GM23338 (cell line): ENCODE data around the gene ORAI3. TPM values are rescaled to one million over a fixed set of nuclear protein-coding genes. Genes with fewer than 3 reads are reported as not detected.

Experiments used
- ATAC-seq: fragments of 200-7000 bp; cut with Tn5 transposase; 3 replicates; pipeline ENCODE4 v1.9.1; 2020
- DNase-seq: peaks from one replicate; pipeline ENCODE4 v3.0.0-alpha.2; 2015; ENCODE audit warnings: low spot score
- H2AFZ ChIP-seq: fragments of 200-600 bp; sonication (generic); 2 replicates; pipeline ENCODE4 v1.8.0; 2016; ENCODE audit warnings: antibody characterized with exemption, mild to moderate bottlenecking, moderate library complexity
- H3F3A ChIP-seq: fragments of 200-600 bp; sonication (generic); replicated peaks from 2 replicates; pipeline ENCODE4 v1.8.0; 2017; ENCODE audit warnings: antibody characterized with exemption, mixed run types, low read depth
- H3K27ac ChIP-seq: fragments of 200-600 bp; sonication (generic); 2 replicates; pipeline ENCODE4 v1.6.1; 2016; ENCODE audit warnings: low read depth
- H3K27me3 ChIP-seq: fragments of 200-600 bp; sonication (generic); 2 replicates; pipeline ENCODE4 v1.8.0; 2016; ENCODE audit warnings: mild to moderate bottlenecking, mixed run types, moderate library complexity; ENCODE audit not compliant: insufficient read depth
- H3K36me3 ChIP-seq: fragments of 200-600 bp; sonication (generic); 2 replicates; pipeline ENCODE4 v1.8.0; 2016; ENCODE audit warnings: mild to moderate bottlenecking; ENCODE audit not compliant: insufficient read depth
- H3K4me1 ChIP-seq: fragments of 200-600 bp; sonication (generic); 2 replicates; pipeline ENCODE4 v1.8.0; 2016; ENCODE audit warnings: mild to moderate bottlenecking, moderate library complexity; ENCODE audit not compliant: insufficient read depth
- H3K4me2 ChIP-seq: fragments of 200-600 bp; sonication (generic); 2 replicates; pipeline ENCODE4 v1.7.1; 2017; ENCODE audit warnings: mixed run types
- H3K4me3 ChIP-seq: fragments of 200-600 bp; sonication (generic); 2 replicates; pipeline ENCODE4 v1.6.1; 2016; ENCODE audit warnings: mixed run types
- H3K79me2 ChIP-seq: fragments of 200-600 bp; sonication (generic); replicated peaks from 2 replicates; pipeline ENCODE4 v1.8.0; 2017; ENCODE audit warnings: mild to moderate bottlenecking; ENCODE audit not compliant: insufficient read depth
- H3K9me2 ChIP-seq: fragments of 200-600 bp; sonication (generic); 2 replicates; pipeline ENCODE4 v1.8.0; 2017; ENCODE audit not compliant: insufficient read depth
- H4K20me1 ChIP-seq: fragments of 200-600 bp; sonication (generic); replicated peaks from 2 replicates; pipeline ENCODE4 v1.8.0; 2017; ENCODE audit warnings: mild to moderate bottlenecking; ENCODE audit not compliant: insufficient read depth
- H3K27ac Mint-ChIP-seq: 2 replicates; pipeline ENCODE4 v1.8.0; 2020; ENCODE audit warnings: inconsistent platforms, mild to moderate bottlenecking, moderate library complexity, mixed read lengths
- H3K27me3 Mint-ChIP-seq: 3 replicates; pipeline ENCODE4 v1.8.0; 2022; ENCODE audit warnings: low read depth, mild to moderate bottlenecking, moderate library complexity, mixed read lengths, inconsistent platforms; ENCODE audit not compliant: insufficient read depth, poor library complexity
- H3K36me3 Mint-ChIP-seq: 3 replicates; pipeline ENCODE4 v1.8.0; 2021; ENCODE audit warnings: low read depth, mild to moderate bottlenecking, inconsistent platforms, moderate library complexity, mixed read lengths
- H3K4me1 Mint-ChIP-seq: 3 replicates; pipeline ENCODE4 v1.8.0; 2020; ENCODE audit warnings: mild to moderate bottlenecking, inconsistent platforms, mixed read lengths
- H3K4me3 Mint-ChIP-seq: 3 replicates; pipeline ENCODE4 v1.8.0; 2021; ENCODE audit warnings: moderate library complexity, mild to moderate bottlenecking, inconsistent platforms, mixed read lengths
- H3K9me3 Mint-ChIP-seq: 3 replicates; pipeline ENCODE4 v1.8.0; 2020; ENCODE audit warnings: moderate library complexity, mild to moderate bottlenecking, inconsistent platforms, mixed read lengths
- EZH2 ChIP-seq: fragments of 200-600 bp; sonication (generic); IDR thresholded peaks from one replicate; pipeline ENCODE4 v1.8.0; 2017; ENCODE audit warnings: antibody characterized with exemption, mild to moderate bottlenecking, low read depth; ENCODE audit not compliant: unreplicated experiment
- EZH2phosphoT487 ChIP-seq: fragments of 200-600 bp; sonication (generic); IDR thresholded peaks from one replicate; pipeline ENCODE4 v1.8.1; 2018; ENCODE audit warnings: antibody characterized with exemption; ENCODE audit not compliant: unreplicated experiment
- NANOG ChIP-seq: IDR thresholded peaks from 2 replicates; pipeline ENCODE4 v1.6.1; 2016; ENCODE audit warnings: antibody characterized with exemption, borderline replicate concordance
- POLR2AphosphoS5 ChIP-seq: IDR thresholded peaks from 2 replicates; pipeline ENCODE4 v1.6.1; 2016; ENCODE audit warnings: antibody characterized with exemption, low read depth
- ZNF114 ChIP-seq: fragments of 250-450 bp; sonication (Bioruptor Pico); IDR thresholded peaks from 2 replicates; pipeline ENCODE4 v1.5.0; 2020; ENCODE audit warnings: mild to moderate bottlenecking, moderate library complexity
- ZNF331 ChIP-seq: fragments of 250-450 bp; sonication (Bioruptor Pico); IDR thresholded peaks from 2 replicates; pipeline ENCODE4 v1.5.0; 2020; ENCODE audit warnings: low read depth, mild to moderate bottlenecking, moderate library complexity
- ZNF462 ChIP-seq: fragments of 250-450 bp; sonication (Bioruptor Pico); IDR thresholded peaks from 2 replicates; pipeline ENCODE4 v1.5.0; 2020; ENCODE audit warnings: mild to moderate bottlenecking, moderate library complexity
- polyA plus RNA-seq: library from polyadenylated mRNA; unstranded; fragments of >200 nt; fragmentation: Nextera tagmentation; extraction: Ambion mirVana; gene quantifications from 2 replicates; pipeline ENCODE4 v1.2.1, GENCODE V29; 2016
- total RNA-seq: library from RNA; depleted of rRNA; stranded (reverse); fragments of >200 nt; shearing (Covaris generic); gene quantifications from 2 replicates; pipeline ENCODE4 v1.2.3, GENCODE V29; 2014
- TF ChIP-seq, protein P1 (sequence below), 2 experiments: fragments of 200-600 bp in 1 of 2; sonication (generic) in 1 of 2; conservative IDR thresholded peaks; 2 replicates each; pipeline versions ENCODE4 v1.5.1 to v1.6.1; 2016 to 2017; ENCODE audit warnings: antibody characterized with exemption in 2 of 2, low read depth in 2 of 2, mild to moderate bottlenecking in 2 of 2, moderate library complexity in 1 of 2
- TF ChIP-seq, protein P2 (sequence below): IDR thresholded peaks from 2 replicates; pipeline ENCODE4 v1.6.1; 2016; ENCODE audit warnings: antibody characterized with exemption

The ORAI3 gene
- total and polyA plus RNA-seq, 2 experiments from 2014 or later, result 6.9 to 15.9 TPM

GRCh38 chr16:30924076-30924912 is 24.6 kb upstream of the ORAI3 start:
- Mint-ChIP-seq H3K27me3 (peaks cover 17% of the 10 kb centered on the region), H3K4me1 (peaks cover 11% of the 10 kb centered on the region), H3K27ac (peak overlapping the region; percentile 74), H3K9me3 (no peaks in the 10 kb centered on the region), H3K4me3 (peak overlapping the region; percentile 88), H3K36me3 (peaks cover 16% of the 10 kb centered on the region)
- Histone ChIP-seq H3K9me2 (no peaks in the 10 kb centered on the region), H3K27me3 (no peaks in the 10 kb centered on the region), H4K20me1 (peaks cover 4% of the 10 kb centered on the region; the same call in 1 of the 2 replicates), H3K79me2 (peaks cover 18% of the 10 kb centered on the region), H3K4me1 (peaks cover 9% of the 10 kb centered on the region; the same call in 1 of the 2 replicates), H3F3A (peaks cover 10% of the 10 kb centered on the region; the same call in 1 of the 2 replicates), H2AFZ (no peak overlapping the region), H3K36me3 (peaks cover 6% of the 10 kb centered on the region; the same call in 1 of the 2 replicates), H3K4me3 (peak overlapping the region; percentile 62), H3K27ac (peak overlapping the region; percentile 83), H3K4me2 (peak overlapping the region; percentile 97)
- DNase-seq (peak; percentile 59), ATAC-seq (no peak)
- no peak for TF ChIP-seq EZH2
- peak; percentile 60; the same call in 1 of the 2 replicates for TF ChIP-seq POLR2AphosphoS5

DNA sequence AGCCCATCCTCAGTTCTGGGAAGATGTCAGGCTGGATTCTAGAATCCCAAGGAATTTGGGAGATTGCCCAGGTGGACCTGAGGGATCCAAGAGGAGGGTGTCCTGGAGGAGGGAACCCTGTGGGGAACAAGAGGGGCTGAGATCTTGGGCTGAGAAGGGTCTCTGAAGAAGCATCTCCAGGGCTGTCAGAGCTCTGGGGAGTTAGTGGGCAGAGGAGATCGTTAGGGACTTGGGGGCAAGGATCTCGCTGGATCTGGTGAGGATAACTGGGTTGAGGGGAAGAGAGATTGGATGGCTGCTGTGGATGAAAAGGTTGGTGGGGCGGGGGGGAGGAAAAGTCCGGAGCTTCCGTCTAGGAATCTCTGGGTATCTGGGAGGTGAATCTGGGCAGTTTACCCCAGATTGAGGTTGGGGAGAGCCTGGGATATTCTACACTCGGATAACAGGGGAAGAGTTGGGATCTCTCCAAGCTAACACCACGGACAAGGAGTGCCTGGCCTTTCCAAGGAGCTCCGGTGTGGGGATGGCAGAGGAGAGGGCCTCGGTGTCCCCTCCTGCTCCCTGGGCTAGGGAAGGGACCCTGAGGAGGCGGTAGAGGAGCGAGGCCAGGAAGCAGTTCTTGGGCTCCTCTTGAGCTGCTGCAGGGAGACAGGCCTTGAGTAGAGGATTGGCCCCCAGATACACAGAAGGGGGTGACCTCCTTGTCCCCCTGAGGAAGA is 23.8 kb upstream of the ORAI3 start:
- Histone ChIP-seq H3K36me3 (peaks cover 10% of the 10 kb centered on the region; the same call in 1 of the 2 replicates), H3K4me1 (peaks cover 9% of the 10 kb centered on the region; the same call in 1 of the 2 replicates), H3K4me2 (peak overlapping the region; percentile 97), H3K9me2 (no peaks in the 10 kb centered on the region), H3K4me3 (peak overlapping the region; percentile 62), H3K79me2 (peaks cover 18% of the 10 kb centered on the region), H3F3A (peaks cover 10% of the 10 kb centered on the region; the same call in 1 of the 2 replicates), H4K20me1 (peaks cover 4% of the 10 kb centered on the region; the same call in 1 of the 2 replicates), H3K27ac (peak overlapping the region; percentile 83; the same call in 1 of the 2 replicates), H3K27me3 (no peaks in the 10 kb centered on the region), H2AFZ (no peak overlapping the region)
- Mint-ChIP-seq H3K36me3 (peaks cover 18% of the 10 kb centered on the region), H3K4me3 (peak overlapping the region; percentile 88), H3K27me3 (peaks cover 17% of the 10 kb centered on the region), H3K9me3 (no peaks in the 10 kb centered on the region), H3K27ac (peak overlapping the region; percentile 21), H3K4me1 (peaks cover 11% of the 10 kb centered on the region)
- ATAC-seq, result no peak
- no peak for DNase-seq
- no peak for TF ChIP-seq POLR2AphosphoS5
- no peak for TF ChIP-seq NANOG
- TF ChIP-seq ZNF462 (CRISPR knock-in tag), result no peak
- no peak for TF ChIP-seq ZNF331 (CRISPR knock-in tag)
- TF ChIP-seq EZH2phosphoT487, result no peak
- TF ChIP-seq, protein P1, sequence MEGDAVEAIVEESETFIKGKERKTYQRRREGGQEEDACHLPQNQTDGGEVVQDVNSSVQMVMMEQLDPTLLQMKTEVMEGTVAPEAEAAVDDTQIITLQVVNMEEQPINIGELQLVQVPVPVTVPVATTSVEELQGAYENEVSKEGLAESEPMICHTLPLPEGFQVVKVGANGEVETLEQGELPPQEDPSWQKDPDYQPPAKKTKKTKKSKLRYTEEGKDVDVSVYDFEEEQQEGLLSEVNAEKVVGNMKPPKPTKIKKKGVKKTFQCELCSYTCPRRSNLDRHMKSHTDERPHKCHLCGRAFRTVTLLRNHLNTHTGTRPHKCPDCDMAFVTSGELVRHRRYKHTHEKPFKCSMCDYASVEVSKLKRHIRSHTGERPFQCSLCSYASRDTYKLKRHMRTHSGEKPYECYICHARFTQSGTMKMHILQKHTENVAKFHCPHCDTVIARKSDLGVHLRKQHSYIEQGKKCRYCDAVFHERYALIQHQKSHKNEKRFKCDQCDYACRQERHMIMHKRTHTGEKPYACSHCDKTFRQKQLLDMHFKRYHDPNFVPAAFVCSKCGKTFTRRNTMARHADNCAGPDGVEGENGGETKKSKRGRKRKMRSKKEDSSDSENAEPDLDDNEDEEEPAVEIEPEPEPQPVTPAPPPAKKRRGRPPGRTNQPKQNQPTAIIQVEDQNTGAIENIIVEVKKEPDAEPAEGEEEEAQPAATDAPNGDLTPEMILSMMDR (conservative IDR thresholded peaks at IDR 0.05; ENCODE audit: low read depth in 2 of 2), result no peak
- no peak for TF ChIP-seq ZNF114 (CRISPR knock-in tag)
- TF ChIP-seq, protein P2, sequence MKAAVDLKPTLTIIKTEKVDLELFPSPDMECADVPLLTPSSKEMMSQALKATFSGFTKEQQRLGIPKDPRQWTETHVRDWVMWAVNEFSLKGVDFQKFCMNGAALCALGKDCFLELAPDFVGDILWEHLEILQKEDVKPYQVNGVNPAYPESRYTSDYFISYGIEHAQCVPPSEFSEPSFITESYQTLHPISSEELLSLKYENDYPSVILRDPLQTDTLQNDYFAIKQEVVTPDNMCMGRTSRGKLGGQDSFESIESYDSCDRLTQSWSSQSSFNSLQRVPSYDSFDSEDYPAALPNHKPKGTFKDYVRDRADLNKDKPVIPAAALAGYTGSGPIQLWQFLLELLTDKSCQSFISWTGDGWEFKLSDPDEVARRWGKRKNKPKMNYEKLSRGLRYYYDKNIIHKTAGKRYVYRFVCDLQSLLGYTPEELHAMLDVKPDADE, result no peak
